SH-SY5Y (cell line): Measurements from ENCODE around the gene JMJD4.

Source experiments
- GATA2 ChIP-seq: IDR thresholded peaks from 2 replicates; pipeline ENCODE4 v1.6.1; 2011; ENCODE audit warnings: mild to moderate bottlenecking, low read depth, low read length
- GATA3 ChIP-seq: IDR thresholded peaks from 2 replicates; pipeline ENCODE4 v1.6.1; 2011; ENCODE audit warnings: low read depth, mild to moderate bottlenecking, low read length, moderate library complexity

- TF ChIP-seq GATA3 (no peak), GATA2 (no peak)
Observed at GRCh38 chr1:227747382-227747781, 12.3 kb upstream of the JMJD4 start.
